ENCODE results near the gene NLRP13. TPM values are rescaled to one million over a fixed set of nuclear protein-coding genes. Genes with fewer than 3 reads are reported as not detected.
"Not testable (repeated sequence)": the region's sequence is repeated elsewhere in the genome, so short reads cannot be mapped to it uniquely, and the experiment has no call there.

Gene NLRP13
- polyA plus RNA-seq, 1 experiment, result not detected

GRCh38 chr19:55935206-55935605 lies 3.1 kb upstream of the NLRP13 start:
- DNase-seq (ENCODE audit: low read depth), result no peak
- ChIA-PET POLR2A (no interaction called here), CTCF (no interaction called here)
- H3K4me3 ChIP-seq (ENCODE audit: low read depth, low read length), result no peak overlapping the region
- no peak for TF ChIP-seq CTCF (IDR thresholded peaks at IDR 0.05; ENCODE audit: insufficient read depth, low read depth, low read length)
- no peaks in the 10 kb centered on the region for H3K27me3 ChIP-seq (ENCODE audit: control insufficient read depth, insufficient read depth, low read length)
- H3K36me3 ChIP-seq (ENCODE audit: control insufficient read depth, insufficient read depth, low read length), result no peaks in the 10 kb centered on the region

- no peaks in the 10 kb centered on the region for H3K27me3 ChIP-seq (ENCODE audit: control insufficient read depth, insufficient read depth, low read length)
- no peak overlapping the region for H3K4me3 ChIP-seq (ENCODE audit: low read depth, low read length)
- ChIA-PET POLR2A (no interaction called here), CTCF (no interaction called here)
- no peaks in the 10 kb centered on the region for H3K36me3 ChIP-seq (ENCODE audit: control insufficient read depth, insufficient read depth, low read length)
- TF ChIP-seq CTCF (IDR thresholded peaks at IDR 0.05; ENCODE audit: insufficient read depth, low read depth, low read length), result no peak
- DNase-seq (ENCODE audit: low read depth), result no peak
These were observed 1.1 kb downstream of the NLRP13 start for GRCh38 chr19:55930996-55931515.

- POLR2A ChIA-PET; H3K36me3 ChIP-seq (ENCODE audit: control insufficient read depth, insufficient read depth, low read length); H3K4me3 ChIP-seq (ENCODE audit: low read depth, low read length); DNase-seq (ENCODE audit: low read depth); H3K27me3 ChIP-seq (ENCODE audit: control insufficient read depth, insufficient read depth, low read length); CTCF ChIA-PET: not testable (repeated sequence)
These were observed 2.9 kb downstream of the NLRP13 start for GRCh38 chr19:55929258-55929657.

- no peak for DNase-seq (ENCODE audit: low read depth)
- CTCF ChIA-PET, result no interaction called here
- Histone ChIP-seq H3K27me3 (ENCODE audit: control insufficient read depth, insufficient read depth, low read length) (no peaks in the 10 kb centered on the region), H3K36me3 (ENCODE audit: control insufficient read depth, insufficient read depth, low read length) (no peaks in the 10 kb centered on the region), H3K4me3 (ENCODE audit: low read depth, low read length) (no peak overlapping the region)
- POLR2A ChIA-PET, result no interaction called here
- no peak for TF ChIP-seq CTCF (IDR thresholded peaks at IDR 0.05; ENCODE audit: insufficient read depth, low read depth, low read length)
These were observed 4.1 kb downstream of the NLRP13 start for GRCh38 chr19:55927991-55928390.

- DNase-seq (ENCODE audit: low read depth), result no peak
- H3K27me3 ChIP-seq (ENCODE audit: control insufficient read depth, insufficient read depth, low read length), result no peaks in the 10 kb centered on the region
- no peak overlapping the region for H3K4me3 ChIP-seq (ENCODE audit: low read depth, low read length)
- H3K36me3 ChIP-seq (ENCODE audit: control insufficient read depth, insufficient read depth, low read length), result no peaks in the 10 kb centered on the region
- TF ChIP-seq CTCF (IDR thresholded peaks at IDR 0.05; ENCODE audit: insufficient read depth, low read depth, low read length), result no peak
- CTCF ChIA-PET, result no interaction called here
- POLR2A ChIA-PET, result no interaction called here
These were observed 8.6 kb downstream of the NLRP13 start for GRCh38 chr19:55923556-55923955.

- no peak for DNase-seq (ENCODE audit: low read depth)
- TF ChIP-seq CTCF (IDR thresholded peaks at IDR 0.05; ENCODE audit: insufficient read depth, low read depth, low read length), result no peak
- Histone ChIP-seq H3K36me3 (ENCODE audit: control insufficient read depth, insufficient read depth, low read length) (no peaks in the 10 kb centered on the region), H3K27me3 (ENCODE audit: control insufficient read depth, insufficient read depth, low read length) (no peaks in the 10 kb centered on the region), H3K4me3 (ENCODE audit: low read depth, low read length) (no peak overlapping the region)
- ChIA-PET CTCF (no interaction called here), POLR2A (no interaction called here)
These were observed 18.4 kb downstream of the NLRP13 start for GRCh38 chr19:55913643-55914268.
